ENCODE data around the gene DBN1. TPM values are rescaled to one million over a fixed set of nuclear protein-coding genes. Genes with fewer than 3 reads are reported as not detected.

Gene DBN1
- total and polyA plus RNA-seq, 9 donors: 18.4 to 91.6 (median 55.7) TPM

- DNase-seq: no peak
- Histone ChIP-seq H3K36me3 (no peaks in the 10 kb centered on the region), H3K4me1 (ENCODE audit: insufficient read depth) (peaks cover 3% of the 10 kb centered on the region), H3K9me3 (no peaks in the 10 kb centered on the region), H3K27ac (no peak overlapping the region), H3K4me3 (no peak overlapping the region), H3K27me3 (no peaks in the 10 kb centered on the region)
- WGBS, 3 donors: 83 to 86% (median 84%) methylated on average over 11 of the region's 11 CpGs
- no peak for TF ChIP-seq CTCF (IDR thresholded peaks at IDR 0.05)
- no peak for TF ChIP-seq EP300 (IDR thresholded peaks at IDR 0.05)
- TF ChIP-seq POLR2A (IDR thresholded peaks at IDR 0.05): no peak
- intact Hi-C loops (cut with DNase I): loop anchor here in 3 of 4 donors (5.0 to 10.0 kb wide), 3 partner anchors 57 to 345 kb away; partner anchors contain the start of genes MXD3 (in 2 of the 3) and PFN3 (in 1 of the 3)
Observed at GRCh38 chr5:177459357-177459756, 14.1 kb downstream of the DBN1 start.

- Histone ChIP-seq H3K4me1 (ENCODE audit: insufficient read depth) (peaks cover 5% of the 10 kb centered on the region), H3K36me3 (no peaks in the 10 kb centered on the region)
- 73 to 81% (median 77%) methylated on average over 13 to 14 of the region's 14 CpGs for WGBS, 3 donors
Observed at GRCh38 chr5:177458912-177459350, 14.5 kb downstream of the DBN1 start.

GRCh38 chr5:177457852-177458681 is 15.4 kb downstream of the DBN1 start:
- WGBS, 3 donors: 75 to 83% (median 75%) methylated on average over 15 to 20 of the region's 20 CpGs
- intact Hi-C loops (cut with DNase I): loop anchor here (1.0 to 10.0 kb wide), 6 partner anchors 39 to 343 kb away; partner anchors contain the start of genes MXD3 (in 2 of the 4), PDLIM7 (in 1 of the 4) and PFN3 (in 1 of the 4)
- peaks cover 7% of the 10 kb centered on the region for H3K4me1 ChIP-seq (ENCODE audit: insufficient read depth)

More at GRCh38 chr5:177458912-177459350, 14.5 kb downstream of the DBN1 start:
- Histone ChIP-seq H3K27ac (no peak overlapping the region), H3K4me3 (no peak overlapping the region), H3K27me3 (no peaks in the 10 kb centered on the region), H3K9me3 (no peaks in the 10 kb centered on the region)
- TF ChIP-seq POLR2A (IDR thresholded peaks at IDR 0.05) (no peak), EP300 (IDR thresholded peaks at IDR 0.05) (no peak), CTCF (IDR thresholded peaks at IDR 0.05) (no peak)
- intact Hi-C loops (cut with DNase I): loop anchor here in 3 of 4 donors (5.0 to 10.0 kb wide), 3 partner anchors 57 to 344 kb away; partner anchors contain the start of genes MXD3 (in 2 of the 3) and PFN3 (in 1 of the 3)
- peak in 1 of 5 donors; percentile 45 for DNase-seq

More at GRCh38 chr5:177457852-177458681, 15.4 kb downstream of the DBN1 start:
- no peaks in the 10 kb centered on the region for H3K9me3 ChIP-seq
- no peaks in the 10 kb centered on the region for H3K27me3 ChIP-seq
- H3K4me3 ChIP-seq: no peak overlapping the region
- H3K27ac ChIP-seq: no peak overlapping the region
- H3K36me3 ChIP-seq: no peaks in the 10 kb centered on the region
- TF ChIP-seq CTCF (IDR thresholded peaks at IDR 0.05) (no peak), POLR2A (IDR thresholded peaks at IDR 0.05) (no peak), EP300 (IDR thresholded peaks at IDR 0.05) (no peak)
- no peak for DNase-seq

Data from ovary (tissue), 9 donors.